BJ (cell line): Measurements from ENCODE around the gene ANXA9. TPM values are rescaled to one million over a fixed set of nuclear protein-coding genes. Genes with fewer than 3 reads are reported as not detected.

Source experiments
- CTCF ChIA-PET: fragments of 350-600 bp; formaldehyde crosslinking; extraction: SDS; loops from one replicate; lab custom pipeline; 2021; ENCODE audit warnings: antibody characterized with exemption, inconsistent platforms; lab: Yijun Ruan, JAX
- POLR2A ChIA-PET: fragments of 300-600 bp; sonication (Branson Sonifier 250); formaldehyde crosslinking; extraction: SDS; loops from one replicate; lab custom pipeline; 2021; ENCODE audit warnings: antibody characterized with exemption; lab: Charles Lee
- DNase-seq: peaks from one replicate; pipeline ENCODE4 v3.0.0-alpha.2; 2011; ENCODE audit warnings: low read depth
- H3K27me3 ChIP-seq: 2 replicates; pipeline ENCODE4 v1.6.0; 2011; ENCODE audit warnings: low read length; ENCODE audit not compliant: control insufficient read depth, insufficient read depth
- H3K36me3 ChIP-seq: 2 replicates; pipeline ENCODE4 v1.5.1; 2011; ENCODE audit warnings: low read length; ENCODE audit not compliant: control insufficient read depth, insufficient read depth
- H3K4me3 ChIP-seq: 2 replicates; pipeline ENCODE4 v1.5.1; 2011; ENCODE audit warnings: low read depth, mild to moderate bottlenecking, control low read depth, low read length
- CTCF ChIP-seq: IDR thresholded peaks from 2 replicates; pipeline ENCODE4 v1.5.1; 2011; ENCODE audit warnings: low read depth, mild to moderate bottlenecking, control low read depth, inconsistent platforms, low read length, moderate library complexity; ENCODE audit not compliant: insufficient read depth
- polyA plus RNA-seq: library from polyadenylated mRNA; depleted of rRNA; stranded (reverse); fragments of >200 nt; gene quantifications from 2 replicates; pipeline ENCODE4 v1.2.3, GENCODE V29; 2011

The ANXA9 gene
- polyA plus RNA-seq, 1 experiment, result 0.21 TPM

- ChIA-PET CTCF (interaction anchor here (1.3 to 3.3 kb wide), 2 partner anchors 11 to 27 kb away, joined by 4 to 13 read pairs; no protein-coding TSS in a partner anchor), POLR2A (no interaction called here)
- DNase-seq, result no peak
- H3K27me3 ChIP-seq, result no peaks in the 10 kb centered on the region
- TF ChIP-seq CTCF, result no peak
- H3K36me3 ChIP-seq, result peaks cover 30% of the 10 kb centered on the region
- H3K4me3 ChIP-seq, result no peak overlapping the region
Observed at GRCh38 chr1:150969626-150970025, 12.5 kb upstream of the ANXA9 start.

- H3K36me3 ChIP-seq, result peaks cover 23% of the 10 kb centered on the region
- TF ChIP-seq CTCF, result no peak
- ChIA-PET POLR2A (interaction anchor here (0.5 to 0.6 kb wide), 2 partner anchors 23 to 73 kb away, joined by 5 to 9 read pairs; no protein-coding TSS in a partner anchor), CTCF (interaction anchor here (0.6 to 3.3 kb wide), 7 partner anchors 9 to 102 kb away, joined by 3 to 13 read pairs (median 4); partner anchors contain the start of gene ANXA9)
- DNase-seq, result no peak
- no peak overlapping the region for H3K4me3 ChIP-seq
- no peaks in the 10 kb centered on the region for H3K27me3 ChIP-seq
Observed at GRCh38 chr1:150970808-150971582, 11.1 kb upstream of the ANXA9 start.

- POLR2A ChIA-PET, result no interaction called here
Observed at GRCh38 chr1:150971583-150972416, 10.3 kb upstream of the ANXA9 start.

GRCh38 chr1:150972417-150972940 is 9.6 kb upstream of the ANXA9 start:
- ChIA-PET CTCF (interaction anchor here (1.0 to 16.5 kb wide), 2 partner anchors 18 to 24 kb away, joined by 3 to 217 read pairs; no protein-coding TSS in a partner anchor), POLR2A (no interaction called here)
- Histone ChIP-seq H3K4me3 (peak overlapping the region; percentile 1; the same call in 1 of the 2 replicates), H3K27me3 (no peaks in the 10 kb centered on the region), H3K36me3 (peaks cover 12% of the 10 kb centered on the region)
- no peak for DNase-seq
- no peak for TF ChIP-seq CTCF

More at GRCh38 chr1:150971583-150972416, 10.3 kb upstream of the ANXA9 start:
- H3K27me3 ChIP-seq, result no peaks in the 10 kb centered on the region
- DNase-seq, result no peak
- 0 out of 2 replicates have a peak, but pooled peaks have one; percentile 7 for TF ChIP-seq CTCF
- H3K4me3 ChIP-seq, result no peak overlapping the region
- CTCF ChIA-PET, result interaction anchor here (0.8 to 16.5 kb wide), 7 partner anchors 8 to 33 kb away, joined by 3 to 217 read pairs (median 4); partner anchors contain the start of gene ANXA9
- peaks cover 17% of the 10 kb centered on the region for H3K36me3 ChIP-seq
